CD8-positive, alpha-beta memory T cell (primary cell): ENCODE data around the gene MED16. TPM values are rescaled to one million over a fixed set of nuclear protein-coding genes. Genes with fewer than 3 reads are reported as not detected.

Experiments
- CTCF ChIA-PET: fragments of 350-600 bp; sonication (Branson Sonifier 250); formaldehyde crosslinking; loops from one replicate; lab custom pipeline; 2021; ENCODE audit warnings: antibody characterized with exemption; lab: Charles Lee
- POLR2A ChIA-PET: fragments of 350-600 bp; sonication (Branson Sonifier 250); formaldehyde crosslinking; loops from one replicate; lab custom pipeline; 2021; ENCODE audit warnings: antibody characterized with exemption; lab: Charles Lee
- DNase-seq, 5 donors: peaks; one replicate each; pipeline versions ENCODE4 v3.0.0 to v3.0.0-alpha.2; 2020 to 2022; ENCODE audit warnings: mixed read lengths in 1 of 5
- H3K27ac ChIP-seq: one replicate; pipeline ENCODE4 v1.7.0; 2013; ENCODE audit warnings: low read depth, mild to moderate bottlenecking, low read length, moderate library complexity
- H3K27me3 ChIP-seq: 2 replicates; pipeline ENCODE4 v1.7.0; 2013; ENCODE audit warnings: low read length, mild to moderate bottlenecking; ENCODE audit not compliant: insufficient read depth, poor library complexity, severe bottlenecking
- H3K36me3 ChIP-seq: 2 replicates; pipeline ENCODE4 v1.7.0; 2013; ENCODE audit warnings: mild to moderate bottlenecking, low read length, moderate library complexity; ENCODE audit not compliant: insufficient read depth
- H3K4me1 ChIP-seq: 2 replicates; pipeline ENCODE4 v1.7.0; 2013; ENCODE audit warnings: mild to moderate bottlenecking, low read length, moderate library complexity; ENCODE audit not compliant: insufficient read depth
- H3K4me3 ChIP-seq: 2 replicates; pipeline ENCODE4 v1.7.0; 2013; ENCODE audit warnings: mild to moderate bottlenecking, low read length
- H3K9me3 ChIP-seq: 2 replicates; pipeline ENCODE4 v1.7.0; 2013; ENCODE audit warnings: mild to moderate bottlenecking, low read length
- H3K27ac Mint-ChIP-seq, 8 donors: one replicate each; pipeline ENCODE4 v1.8.0; 2020 to 2021; ENCODE audit warnings: mixed read lengths in 8 of 8, mild to moderate bottlenecking in 6 of 8, inconsistent platforms in 3 of 8, moderate library complexity in 3 of 8
- H3K27me3 Mint-ChIP-seq, 2 donors: one replicate each; pipeline ENCODE4 v1.8.0; 2020 to 2021; ENCODE audit warnings: mixed read lengths in 2 of 2, mild to moderate bottlenecking in 1 of 2, moderate library complexity in 1 of 2
- H3K36me3 Mint-ChIP-seq, 3 donors: one replicate each; pipeline ENCODE4 v1.8.0; 2020 to 2021; ENCODE audit warnings: mixed read lengths in 3 of 3, inconsistent platforms in 1 of 3, mild to moderate bottlenecking in 1 of 3
- H3K4me1 Mint-ChIP-seq, 3 donors: one replicate each; pipeline ENCODE4 v1.8.0; 2020 to 2021; ENCODE audit warnings: mixed read lengths in 3 of 3, inconsistent platforms in 1 of 3, mild to moderate bottlenecking in 1 of 3
- H3K4me3 Mint-ChIP-seq, 7 donors: one replicate each; pipeline ENCODE4 v1.8.0; 2020 to 2021; ENCODE audit warnings: mixed read lengths in 7 of 7, mild to moderate bottlenecking in 6 of 7, moderate library complexity in 4 of 7, inconsistent platforms in 2 of 7
- H3K9me3 Mint-ChIP-seq, 5 donors: one replicate each; pipeline ENCODE4 v1.8.0; 2020 to 2022; ENCODE audit warnings: mixed read lengths in 5 of 5, mild to moderate bottlenecking in 3 of 5, moderate library complexity in 2 of 5, inconsistent platforms in 1 of 5
- polyA plus RNA-seq: library from polyadenylated mRNA; unstranded; fragments of 300-500 nt; fragmentation: Illumina TruSeq; gene quantifications from one replicate; pipeline ENCODE4 v1.2.3, GENCODE V29; 2021
- total RNA-seq, 2 experiments: library from RNA; stranded (reverse); gene quantifications; one replicate each; pipeline ENCODE4 v1.2.3, GENCODE V29; 2021

MED16 gene, protein sequence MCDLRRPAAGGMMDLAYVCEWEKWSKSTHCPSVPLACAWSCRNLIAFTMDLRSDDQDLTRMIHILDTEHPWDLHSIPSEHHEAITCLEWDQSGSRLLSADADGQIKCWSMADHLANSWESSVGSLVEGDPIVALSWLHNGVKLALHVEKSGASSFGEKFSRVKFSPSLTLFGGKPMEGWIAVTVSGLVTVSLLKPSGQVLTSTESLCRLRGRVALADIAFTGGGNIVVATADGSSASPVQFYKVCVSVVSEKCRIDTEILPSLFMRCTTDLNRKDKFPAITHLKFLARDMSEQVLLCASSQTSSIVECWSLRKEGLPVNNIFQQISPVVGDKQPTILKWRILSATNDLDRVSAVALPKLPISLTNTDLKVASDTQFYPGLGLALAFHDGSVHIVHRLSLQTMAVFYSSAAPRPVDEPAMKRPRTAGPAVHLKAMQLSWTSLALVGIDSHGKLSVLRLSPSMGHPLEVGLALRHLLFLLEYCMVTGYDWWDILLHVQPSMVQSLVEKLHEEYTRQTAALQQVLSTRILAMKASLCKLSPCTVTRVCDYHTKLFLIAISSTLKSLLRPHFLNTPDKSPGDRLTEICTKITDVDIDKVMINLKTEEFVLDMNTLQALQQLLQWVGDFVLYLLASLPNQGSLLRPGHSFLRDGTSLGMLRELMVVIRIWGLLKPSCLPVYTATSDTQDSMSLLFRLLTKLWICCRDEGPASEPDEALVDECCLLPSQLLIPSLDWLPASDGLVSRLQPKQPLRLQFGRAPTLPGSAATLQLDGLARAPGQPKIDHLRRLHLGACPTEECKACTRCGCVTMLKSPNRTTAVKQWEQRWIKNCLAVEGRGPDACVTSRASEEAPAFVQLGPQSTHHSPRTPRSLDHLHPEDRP
- 10 to 100 TPM; 57.4 to 59.4 TPM for total RNA-seq
- polyA plus RNA-seq = 109 TPM

DNA sequence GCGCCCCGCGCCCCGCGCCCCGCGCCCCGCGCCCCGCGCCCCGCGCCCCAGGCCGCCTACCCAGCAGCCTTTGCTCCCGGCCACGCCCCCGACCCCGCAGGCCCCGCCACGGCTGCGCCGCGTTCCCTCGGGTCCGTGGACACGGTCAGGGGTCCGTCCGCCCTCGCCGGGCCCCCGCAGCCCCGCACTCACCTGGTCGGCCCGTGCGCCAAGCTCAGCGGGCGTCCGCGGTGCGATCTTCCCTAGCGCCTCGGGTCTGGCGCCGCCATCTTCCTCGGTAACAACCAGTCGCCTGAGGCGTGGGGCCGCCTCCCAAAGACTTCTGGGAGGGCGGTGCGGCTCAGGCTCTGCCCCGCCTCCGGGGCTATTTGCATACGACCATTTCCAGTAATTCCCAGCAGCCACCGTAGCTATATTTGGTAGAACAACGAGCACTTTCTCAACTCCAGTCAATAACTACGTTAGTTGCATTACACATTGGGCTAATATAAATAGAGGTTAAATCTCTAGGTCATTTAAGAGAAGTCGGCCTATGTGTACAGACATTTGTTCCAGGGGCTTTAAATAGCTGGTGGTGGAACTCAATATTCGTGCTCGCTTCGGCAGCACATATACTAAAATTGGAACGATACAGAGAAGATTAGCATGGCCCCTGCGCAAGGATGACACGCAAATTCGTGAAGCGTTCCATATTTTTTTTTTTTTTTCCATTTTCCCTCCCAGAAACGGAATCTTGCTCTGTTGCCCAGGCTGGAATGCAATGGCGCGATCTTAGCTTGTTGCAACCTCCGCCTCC is at the start of gene MED16, which contains the start of gene RNU6-9:
MED16 (minus strand) TSS at position 294 of the 796 bp plus-strand sequence. CDS start 2,056 bp downstream, outside the sequence.
RNU6-9 (plus strand) TSS at position 591 of the 796 bp plus-strand sequence.
- Mint-ChIP-seq H3K4me1 (peaks cover 20 to 56% (median 21%) of the 10 kb centered on the region in 3 donors), H3K27me3 (peaks cover 0 to 5% of the 10 kb centered on the region in 2 donors), H3K36me3 (peaks cover 0 to 48% (median 3%) of the 10 kb centered on the region in 3 donors), H3K27ac (peak within 1 kb of the TSS; percentile 98 to 100 (median 99)), H3K9me3 (peaks cover 0 to 2% (median 0%) of the 10 kb centered on the region in 5 donors), H3K4me3 (peak within 1 kb of the TSS; percentile 91 to 96 (median 92))
- H3K4me3 ChIP-seq = peak within 1 kb of the TSS; percentile 74
- ChIA-PET POLR2A (interaction anchor here (0.5 to 5.3 kb wide), 10 partner anchors 9 to 497 kb away, joined by 3 to 77 read pairs (median 8); partner anchors contain the start of gene CIRBP), CTCF (interaction anchor here (1.0 to 2.7 kb wide), 8 partner anchors 10 to 122 kb away, joined by 3 to 26 read pairs (median 6); no protein-coding TSS in a partner anchor)
- DNase-seq = peak; percentile 88 to 95 (median 93)
- no peaks in the 10 kb centered on the region for H3K27me3 ChIP-seq
- no peaks in the 10 kb centered on the region for H3K9me3 ChIP-seq
- H3K4me1 ChIP-seq = peaks cover 8% of the 10 kb centered on the region
- peaks cover 10% of the 10 kb centered on the region for H3K36me3 ChIP-seq
- H3K27ac ChIP-seq = peak within 1 kb of the TSS; percentile 86

DNA sequence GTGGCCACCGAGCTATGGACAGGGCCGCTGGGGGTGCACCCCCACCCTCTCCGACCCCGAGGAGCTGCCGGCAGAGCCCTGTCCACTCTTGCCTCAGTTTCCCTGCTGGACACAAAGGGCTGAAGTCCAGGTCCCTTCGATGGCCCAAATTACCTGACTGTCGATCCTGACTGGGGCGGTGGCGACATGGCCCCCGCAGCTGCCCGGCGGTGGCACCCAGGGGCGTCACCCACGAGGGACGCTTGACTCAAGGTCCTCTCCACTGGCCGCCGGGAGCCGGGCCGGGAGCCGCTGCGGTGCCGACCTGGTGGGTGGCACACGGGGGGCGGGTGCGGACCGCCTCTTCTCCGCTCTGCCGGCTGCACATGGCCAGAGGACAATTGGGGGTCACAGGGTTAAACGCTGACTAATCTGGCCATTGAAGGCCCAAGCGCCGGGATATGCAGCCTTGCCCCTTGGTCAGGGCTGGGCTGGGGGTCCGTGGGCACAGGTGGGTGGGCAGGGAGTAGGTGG is 49.2 kb upstream of the MED16 start:
- Histone ChIP-seq H3K4me1 (peaks cover 13% of the 10 kb centered on the region), H3K27ac (no peak overlapping the region), H3K9me3 (no peaks in the 10 kb centered on the region), H3K36me3 (no peaks in the 10 kb centered on the region), H3K27me3 (no peaks in the 10 kb centered on the region), H3K4me3 (no peak overlapping the region)
- no peak overlapping the region for H3K27ac Mint-ChIP-seq
- H3K27me3 Mint-ChIP-seq = no peaks in the 10 kb centered on the region
- no peak overlapping the region for H3K4me3 Mint-ChIP-seq
- H3K4me1 Mint-ChIP-seq = peaks cover 19 to 25% (median 22%) of the 10 kb centered on the region in 3 donors
- ChIA-PET CTCF (no interaction called here), POLR2A (no interaction called here)
- H3K36me3 Mint-ChIP-seq = peaks cover 0 to 4% (median 3%) of the 10 kb centered on the region in 3 donors
- DNase-seq = no peak
- peaks cover 0 to 2% (median 0%) of the 10 kb centered on the region in 5 donors for H3K9me3 Mint-ChIP-seq

DNA sequence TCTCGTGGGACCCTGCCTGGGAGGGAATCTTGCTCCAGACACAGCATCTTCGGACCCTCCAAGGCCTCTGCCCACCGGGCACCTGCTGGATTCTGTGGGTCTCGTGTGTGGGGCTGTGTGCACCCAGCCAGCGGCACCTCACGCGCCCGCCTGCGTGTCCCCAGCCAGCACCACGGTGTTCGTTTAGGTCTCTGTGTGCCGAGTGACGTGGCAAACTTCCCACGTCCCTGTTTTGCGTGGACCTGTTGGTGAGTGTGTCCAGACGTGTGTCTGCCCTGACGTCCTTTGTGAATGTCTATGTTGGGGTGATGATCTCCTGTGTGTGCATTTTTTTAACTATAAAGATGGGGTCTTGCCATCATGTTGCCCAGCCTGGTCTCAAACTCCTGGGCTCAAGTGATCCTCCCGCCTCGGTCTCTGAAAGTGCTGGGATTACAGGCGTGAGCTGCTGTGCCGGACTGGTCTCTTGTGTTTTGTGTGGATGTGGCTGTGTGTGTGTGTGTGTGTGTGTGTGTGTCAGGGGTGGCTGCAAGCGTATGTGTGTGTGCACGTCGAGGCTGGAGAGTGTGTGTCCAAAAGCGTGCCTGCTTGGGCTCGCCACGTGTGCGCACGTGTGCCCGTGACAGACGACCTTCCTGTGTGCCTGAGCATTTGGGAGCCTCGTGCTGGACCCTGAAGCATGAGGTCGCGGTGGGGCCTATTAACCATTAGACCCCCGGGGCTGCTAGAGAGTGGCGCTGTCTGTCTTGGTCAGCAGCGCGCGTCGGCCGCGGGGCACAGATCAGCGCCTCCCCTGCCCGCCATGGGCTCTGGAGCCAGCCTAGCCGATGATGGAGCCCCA is 48.5 kb upstream of the MED16 start:
- Histone ChIP-seq H3K27ac (no peak overlapping the region), H3K36me3 (no peaks in the 10 kb centered on the region), H3K27me3 (no peaks in the 10 kb centered on the region), H3K4me3 (peak overlapping the region; percentile 22), H3K4me1 (peaks cover 13% of the 10 kb centered on the region), H3K9me3 (no peaks in the 10 kb centered on the region)
- Mint-ChIP-seq H3K27me3 (no peaks in the 10 kb centered on the region), H3K9me3 (peaks cover 0 to 2% (median 0%) of the 10 kb centered on the region in 5 donors), H3K27ac (peak overlapping the region; percentile 0 to 79 (median 56)), H3K4me3 (peak overlapping the region; percentile 58 to 76 (median 75)), H3K36me3 (peaks cover 0 to 4% (median 3%) of the 10 kb centered on the region in 3 donors), H3K4me1 (peaks cover 19 to 26% (median 24%) of the 10 kb centered on the region in 3 donors)
- ChIA-PET POLR2A (no interaction called here), CTCF (no interaction called here)
- DNase-seq = no peak

DNA sequence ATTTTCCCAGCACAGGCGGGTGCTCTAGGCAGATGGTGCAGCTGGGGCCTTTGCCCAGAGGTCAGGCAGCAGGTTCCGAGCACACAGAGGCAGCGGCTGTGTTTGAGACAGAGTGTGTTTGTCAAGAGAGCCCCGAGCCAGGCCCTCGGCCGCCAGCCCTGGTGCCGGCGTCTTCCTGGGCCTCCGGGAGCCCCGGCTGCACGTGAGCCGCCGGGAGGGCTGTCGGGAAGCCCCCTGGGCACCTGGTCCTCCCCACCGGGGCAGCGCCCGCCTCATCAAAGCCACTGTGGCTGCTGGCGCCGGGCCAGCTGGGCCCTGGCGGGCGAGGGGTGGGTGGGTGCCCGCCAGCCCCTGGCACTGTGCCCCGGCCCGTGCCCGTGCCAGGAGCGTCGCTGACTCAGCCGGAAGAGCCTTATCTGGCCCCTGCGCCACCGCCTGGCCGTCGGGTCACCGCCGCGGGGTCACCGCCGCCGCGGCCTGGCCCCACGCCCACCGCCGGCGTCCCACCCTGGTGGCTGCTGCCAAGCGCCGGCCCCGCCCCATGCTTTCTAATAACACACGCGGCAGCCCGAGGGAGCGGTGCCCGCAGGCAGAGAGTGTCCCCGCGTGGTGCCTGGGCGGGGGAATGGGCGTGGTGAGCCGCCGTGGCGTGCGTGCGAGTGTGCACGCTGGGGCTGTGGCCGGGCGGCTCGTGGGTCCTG is 47.8 kb upstream of the MED16 start:
- H3K27me3 Mint-ChIP-seq = no peaks in the 10 kb centered on the region
- H3K27ac Mint-ChIP-seq = peak overlapping the region; percentile 38 to 94 (median 75)
- CTCF ChIA-PET = no interaction called here
- no peak overlapping the region for H3K27ac ChIP-seq
- H3K9me3 Mint-ChIP-seq = peaks cover 0 to 2% (median 0%) of the 10 kb centered on the region in 5 donors
- peak; percentile 66 to 88 (median 83) for DNase-seq
- H3K9me3 ChIP-seq = no peaks in the 10 kb centered on the region
- H3K4me3 Mint-ChIP-seq = peak overlapping the region; percentile 58 to 90 (median 76)
- H3K27me3 ChIP-seq = no peaks in the 10 kb centered on the region
- peak overlapping the region; percentile 22 for H3K4me3 ChIP-seq
- H3K4me1 Mint-ChIP-seq = peaks cover 19 to 26% (median 24%) of the 10 kb centered on the region in 3 donors
- POLR2A ChIA-PET = no interaction called here
- no peaks in the 10 kb centered on the region for H3K36me3 ChIP-seq
- peaks cover 13% of the 10 kb centered on the region for H3K4me1 ChIP-seq
- peaks cover 0 to 4% (median 3%) of the 10 kb centered on the region in 3 donors for H3K36me3 Mint-ChIP-seq

DNA sequence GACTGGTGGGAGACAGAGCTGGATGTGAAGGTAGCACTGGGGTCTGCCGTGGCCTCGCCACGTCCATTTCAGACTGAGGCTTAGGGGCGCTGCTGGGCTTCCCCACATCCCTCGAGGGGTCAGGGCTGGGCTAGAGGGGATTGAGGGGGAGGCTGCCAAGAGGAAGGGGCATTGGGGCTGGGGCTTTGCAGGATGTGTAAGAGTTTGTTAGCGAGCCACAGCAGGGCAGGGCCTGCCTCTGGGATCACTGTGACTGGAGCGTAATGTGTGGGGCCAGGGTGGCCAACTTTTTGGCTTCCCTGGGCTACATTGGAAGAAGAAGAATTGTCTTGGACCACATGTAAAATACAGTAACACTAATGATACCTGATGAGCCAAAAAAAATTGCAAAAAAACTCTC is 46.9 kb upstream of the MED16 start:
- Histone ChIP-seq H3K4me3 (no peak overlapping the region), H3K4me1 (peaks cover 13% of the 10 kb centered on the region), H3K27me3 (no peaks in the 10 kb centered on the region), H3K9me3 (no peaks in the 10 kb centered on the region), H3K27ac (no peak overlapping the region), H3K36me3 (no peaks in the 10 kb centered on the region)
- peaks cover 19 to 26% (median 24%) of the 10 kb centered on the region in 3 donors for H3K4me1 Mint-ChIP-seq
- H3K4me3 Mint-ChIP-seq = peak overlapping the region; percentile 49 to 90 (median 70)
- H3K27me3 Mint-ChIP-seq = no peaks in the 10 kb centered on the region
- peaks cover 0 to 2% (median 0%) of the 10 kb centered on the region in 5 donors for H3K9me3 Mint-ChIP-seq
- ChIA-PET POLR2A (interaction anchor here (0.6 kb wide), 1 partner anchor 433 kb away, joined by 3 read pairs; no protein-coding TSS in a partner anchor), CTCF (no interaction called here)
- DNase-seq = no peak
- H3K36me3 Mint-ChIP-seq = peaks cover 0 to 4% (median 3%) of the 10 kb centered on the region in 3 donors
- H3K27ac Mint-ChIP-seq = peak overlapping the region in 7 of 8 donors; percentile 27 to 94 (median 84)

DNA sequence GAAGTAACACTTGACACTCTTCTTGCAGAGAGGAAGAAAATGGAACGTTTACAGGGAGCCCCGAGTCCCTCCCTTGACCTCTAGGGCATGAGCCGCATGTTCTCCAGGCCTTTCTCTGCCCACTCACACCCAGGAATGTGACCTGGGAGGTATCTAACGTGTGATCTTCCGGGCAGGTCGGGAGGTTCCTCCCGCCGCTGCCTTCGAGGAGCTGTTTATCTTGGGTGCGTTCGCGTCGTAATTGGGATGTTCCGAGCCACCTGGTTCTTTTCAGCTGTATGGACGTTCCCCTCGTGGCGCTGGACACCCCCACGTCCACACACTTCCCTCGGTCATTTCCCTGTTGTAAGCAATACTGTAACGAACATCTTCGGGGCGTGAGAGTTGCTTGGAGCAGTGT is 46.5 kb upstream of the MED16 start:
- no peak overlapping the region for H3K4me3 ChIP-seq
- H3K9me3 Mint-ChIP-seq = peaks cover 0 to 2% (median 0%) of the 10 kb centered on the region in 5 donors
- no peak for DNase-seq
- H3K36me3 Mint-ChIP-seq = peaks cover 0 to 4% (median 3%) of the 10 kb centered on the region in 3 donors
- peak overlapping the region in 3 of 7 donors; percentile 44 to 90 (median 77) for H3K4me3 Mint-ChIP-seq
- H3K27me3 Mint-ChIP-seq = no peaks in the 10 kb centered on the region
- H3K27ac Mint-ChIP-seq = peak overlapping the region in 4 of 8 donors; percentile 47 to 94 (median 67)
- ChIA-PET CTCF (interaction anchor here (1.5 to 1.6 kb wide), 2 partner anchors 42 to 44 kb away, joined by 4 to 6 read pairs; no protein-coding TSS in a partner anchor), POLR2A (no interaction called here)
- no peaks in the 10 kb centered on the region for H3K27me3 ChIP-seq
- no peak overlapping the region for H3K27ac ChIP-seq
- H3K9me3 ChIP-seq = no peaks in the 10 kb centered on the region
- H3K4me1 ChIP-seq = peaks cover 13% of the 10 kb centered on the region
- peaks cover 19 to 26% (median 24%) of the 10 kb centered on the region in 3 donors for H3K4me1 Mint-ChIP-seq
- no peaks in the 10 kb centered on the region for H3K36me3 ChIP-seq
